ENCODE results near the gene CATSPER4.

- TF ChIP-seq POLR2A (IDR thresholded peaks at IDR 0.05; ENCODE audit: low read depth, low read length): no peak
- no peak for TF ChIP-seq TAF1 (IDR thresholded peaks at IDR 0.05; ENCODE audit: borderline replicate concordance, low read depth, low read length)
Measured at GRCh38 chr1:26187882-26188281, 2.5 kb upstream of the CATSPER4 start.
